ENCODE data around the gene COL6A1.

COL6A1 gene

DNA sequence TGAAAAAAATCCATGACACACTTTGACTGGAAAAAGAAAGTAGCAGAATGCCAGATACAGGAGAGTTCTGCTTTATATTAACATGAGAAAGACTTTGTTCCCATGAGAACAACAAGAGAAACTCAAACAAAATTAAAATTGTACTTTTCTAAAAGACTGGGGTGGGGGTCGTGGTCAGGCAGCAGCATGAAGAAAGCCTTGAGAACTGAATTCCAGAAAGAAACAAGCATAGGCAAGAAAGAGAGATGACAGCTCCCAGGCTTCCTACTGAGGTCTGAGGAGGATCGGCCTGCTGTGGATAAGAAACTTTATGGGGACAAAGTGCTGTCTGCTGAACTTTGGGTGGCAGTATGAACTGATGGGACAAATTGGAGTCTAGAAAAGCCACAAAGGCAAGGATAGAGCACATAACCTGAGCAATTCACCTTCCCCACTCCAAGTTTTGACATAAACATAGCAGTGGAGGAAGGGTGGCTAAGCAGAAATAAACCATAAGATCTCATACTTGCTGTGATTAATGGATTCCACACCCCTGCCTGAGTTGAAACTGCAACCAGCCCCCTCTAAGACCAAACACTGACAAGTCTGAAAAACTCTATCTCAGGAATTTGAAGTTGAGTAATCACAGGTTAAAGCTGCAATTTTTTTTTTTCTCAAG, 43.7 kb downstream of the COL6A1 start:
- DNase-seq (ENCODE audit: low read depth in 4 of 4, low spot score in 1 of 4), result no peak

DNA sequence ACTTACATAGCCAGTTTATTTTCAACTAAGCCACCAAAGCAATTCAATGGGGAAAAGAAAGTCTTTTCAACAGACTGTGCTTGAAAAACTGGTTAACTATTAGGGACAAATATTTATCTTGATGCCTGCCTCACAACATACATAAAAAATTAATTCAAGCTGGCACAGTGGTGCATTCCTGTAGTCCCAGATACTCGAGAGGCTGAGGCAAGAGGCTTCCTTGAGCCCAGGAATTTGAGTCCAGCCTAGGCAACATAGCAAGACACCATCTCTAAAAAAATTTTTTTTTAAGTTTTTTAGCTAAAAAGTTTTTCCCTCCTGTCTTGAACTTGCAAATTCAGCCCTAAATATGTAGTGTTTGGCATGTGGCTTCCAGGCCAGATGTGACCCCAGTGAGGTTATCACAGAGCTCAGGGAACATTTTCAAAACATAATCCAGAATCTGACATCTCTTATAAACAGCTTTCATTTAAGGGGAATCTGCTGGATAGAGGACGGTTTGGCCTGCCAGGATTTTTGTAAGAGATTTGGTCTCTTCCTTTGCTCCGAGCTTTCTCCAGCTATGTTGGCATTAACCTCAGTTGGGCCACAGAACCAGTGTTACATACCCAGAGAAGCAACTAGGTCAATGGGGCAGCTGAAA, 46.4 kb downstream of the COL6A1 start:
- DNase-seq (ENCODE audit: low read depth in 4 of 4, low spot score in 1 of 4), result no peak

DNA sequence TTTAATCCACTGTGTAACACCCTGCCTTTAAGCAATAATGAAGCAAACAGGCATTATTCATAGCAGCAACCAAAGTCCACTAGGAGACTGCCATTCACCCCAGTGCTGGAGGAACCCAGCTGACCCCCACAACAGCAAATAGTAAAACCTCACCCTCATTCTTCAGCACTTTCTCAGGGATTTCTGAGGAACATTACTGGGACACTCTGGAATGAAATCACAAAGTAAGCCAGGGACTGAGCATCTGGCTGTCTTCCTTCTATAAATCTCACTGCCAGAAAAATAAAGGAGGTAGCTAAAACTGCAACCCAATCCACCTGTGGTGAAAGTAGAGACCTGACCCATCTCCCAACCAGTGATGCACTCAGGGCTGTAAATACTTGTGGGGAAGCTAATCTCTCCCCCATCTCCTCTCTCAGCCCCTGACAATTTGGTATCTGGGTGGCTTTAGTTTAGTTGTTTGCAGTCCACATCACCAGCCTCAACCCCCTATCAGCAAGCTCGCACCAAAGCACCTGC, 47.1 kb downstream of the COL6A1 start:
- DNase-seq (ENCODE audit: low read depth in 4 of 4, low spot score in 1 of 4), result no peak

DNA sequence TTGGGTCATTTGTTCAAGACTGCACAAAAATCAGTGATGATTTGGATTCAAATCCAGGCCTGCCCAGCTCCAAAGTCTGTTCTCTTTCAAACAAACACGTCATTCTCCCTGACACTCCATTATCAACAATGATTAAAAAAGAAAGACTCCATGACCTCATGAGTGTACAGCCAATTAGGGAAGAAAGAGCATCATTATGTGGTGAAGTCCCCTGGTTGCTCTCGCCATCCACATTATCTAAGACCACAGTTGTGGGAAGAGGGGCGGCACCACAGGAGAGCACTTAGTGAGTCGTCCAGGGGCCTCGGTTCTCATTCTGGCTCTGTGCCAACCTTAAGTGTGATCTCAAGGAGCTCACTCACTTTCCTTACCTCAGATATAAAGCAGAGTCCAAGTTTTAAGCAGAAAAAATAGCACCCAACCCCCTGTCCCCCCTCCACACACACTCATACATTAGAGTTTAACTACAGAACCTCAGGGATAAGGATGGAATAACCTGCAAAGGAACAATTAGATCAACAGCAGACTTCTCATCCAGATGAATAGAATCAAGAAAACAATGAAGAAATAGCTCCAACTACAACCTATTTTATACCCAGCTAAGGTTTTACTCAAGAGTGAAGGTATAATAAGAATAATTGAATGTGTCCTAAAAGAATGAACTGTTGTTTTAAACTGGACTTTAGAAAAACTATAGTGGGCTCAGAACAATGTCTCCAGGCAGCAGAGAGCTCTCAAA, 47.8 kb downstream of the COL6A1 start:
- DNase-seq (ENCODE audit: low read depth in 4 of 4, low spot score in 1 of 4), result no peak

DNA sequence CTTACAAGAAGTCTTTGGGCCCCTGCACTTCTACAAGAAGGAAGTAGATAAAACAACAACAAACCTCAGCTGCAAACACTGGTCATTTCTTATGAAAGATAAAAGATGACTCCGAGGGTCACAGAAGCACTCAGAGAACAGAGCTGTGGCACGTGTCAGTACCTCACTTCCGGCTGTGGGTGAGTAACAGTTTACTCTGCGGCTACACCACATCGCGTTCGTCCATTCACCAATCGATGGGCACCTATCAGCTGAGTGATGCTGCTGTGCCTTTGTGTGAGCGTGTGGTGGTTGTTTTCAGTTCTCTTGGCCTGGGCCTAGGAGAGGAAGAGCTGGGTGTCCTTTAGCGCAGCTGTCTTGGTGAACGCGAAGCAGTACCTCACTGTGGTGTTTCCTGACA, 49.9 kb downstream of the COL6A1 start:
- no peak for DNase-seq (ENCODE audit: low read depth in 4 of 4, low spot score in 1 of 4)

DNA sequence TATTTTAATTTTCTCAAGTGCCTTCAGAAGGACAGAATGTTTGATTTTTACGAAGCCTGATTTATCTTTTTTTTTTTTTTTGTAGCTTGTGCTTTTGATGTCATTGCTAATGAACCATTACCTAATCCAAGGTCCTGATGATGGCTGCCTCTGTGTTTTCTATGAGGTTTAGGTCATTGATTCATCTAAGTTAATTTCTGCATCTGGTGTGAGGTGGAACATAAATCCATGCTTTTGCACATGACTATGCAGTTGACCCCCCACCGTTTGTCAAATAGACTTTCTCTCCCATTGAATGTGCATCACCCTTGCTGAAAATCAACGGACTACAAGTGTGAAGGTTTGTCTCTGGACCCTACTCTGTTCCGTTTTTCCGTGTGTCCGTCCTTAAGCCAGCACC, 50.5 kb downstream of the COL6A1 start:
- DNase-seq (ENCODE audit: low read depth in 4 of 4, low spot score in 1 of 4), result no peak

DNA sequence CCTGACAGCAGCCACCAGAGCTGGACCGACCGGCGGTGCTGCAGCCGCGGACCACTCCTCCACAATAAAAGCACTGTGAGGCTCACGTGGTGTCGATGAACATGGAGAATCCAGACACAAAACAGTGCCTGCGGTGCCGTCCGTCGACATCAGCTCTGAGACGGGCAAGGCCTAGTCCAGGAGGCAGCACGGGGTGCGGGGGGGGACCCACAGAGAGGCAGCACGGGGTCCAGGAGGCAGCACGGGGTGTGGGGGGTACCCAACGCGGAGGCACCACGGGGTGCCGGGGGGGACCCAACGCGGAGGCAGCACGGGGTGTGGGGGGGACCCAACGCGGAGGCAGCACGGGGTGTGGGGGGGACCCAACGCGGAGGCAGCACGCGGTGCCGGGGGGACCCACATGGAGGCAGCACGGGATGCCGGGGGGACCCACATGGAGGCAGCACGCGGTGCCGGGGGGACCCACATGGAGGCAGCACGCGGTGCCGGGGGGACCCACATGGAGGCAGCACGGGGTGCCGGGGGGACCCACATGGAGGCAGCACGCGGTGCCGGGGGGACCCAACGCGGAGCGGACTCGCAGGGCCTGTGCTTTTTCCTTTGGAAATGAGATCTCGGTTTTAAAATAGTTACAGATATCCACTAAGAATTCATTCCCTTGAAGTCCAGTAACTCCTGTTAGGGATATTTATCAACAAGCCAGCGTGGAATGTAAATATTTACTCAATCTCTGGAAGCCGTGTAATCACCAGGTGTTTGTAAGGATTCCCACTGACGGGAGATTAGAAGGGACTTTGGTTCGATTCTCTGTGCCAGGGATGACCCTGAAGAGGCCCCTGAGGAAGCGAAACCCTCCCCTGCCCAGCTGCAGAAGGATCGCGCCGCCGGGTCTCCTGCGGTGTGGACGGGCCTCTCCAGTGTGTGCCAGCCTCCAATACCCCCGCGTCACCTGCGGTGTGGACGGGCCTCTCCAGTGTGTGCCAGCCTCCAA, 52.1 kb downstream of the COL6A1 start:
- no peak for DNase-seq (ENCODE audit: low read depth in 4 of 4, low spot score in 1 of 4)

DNA sequence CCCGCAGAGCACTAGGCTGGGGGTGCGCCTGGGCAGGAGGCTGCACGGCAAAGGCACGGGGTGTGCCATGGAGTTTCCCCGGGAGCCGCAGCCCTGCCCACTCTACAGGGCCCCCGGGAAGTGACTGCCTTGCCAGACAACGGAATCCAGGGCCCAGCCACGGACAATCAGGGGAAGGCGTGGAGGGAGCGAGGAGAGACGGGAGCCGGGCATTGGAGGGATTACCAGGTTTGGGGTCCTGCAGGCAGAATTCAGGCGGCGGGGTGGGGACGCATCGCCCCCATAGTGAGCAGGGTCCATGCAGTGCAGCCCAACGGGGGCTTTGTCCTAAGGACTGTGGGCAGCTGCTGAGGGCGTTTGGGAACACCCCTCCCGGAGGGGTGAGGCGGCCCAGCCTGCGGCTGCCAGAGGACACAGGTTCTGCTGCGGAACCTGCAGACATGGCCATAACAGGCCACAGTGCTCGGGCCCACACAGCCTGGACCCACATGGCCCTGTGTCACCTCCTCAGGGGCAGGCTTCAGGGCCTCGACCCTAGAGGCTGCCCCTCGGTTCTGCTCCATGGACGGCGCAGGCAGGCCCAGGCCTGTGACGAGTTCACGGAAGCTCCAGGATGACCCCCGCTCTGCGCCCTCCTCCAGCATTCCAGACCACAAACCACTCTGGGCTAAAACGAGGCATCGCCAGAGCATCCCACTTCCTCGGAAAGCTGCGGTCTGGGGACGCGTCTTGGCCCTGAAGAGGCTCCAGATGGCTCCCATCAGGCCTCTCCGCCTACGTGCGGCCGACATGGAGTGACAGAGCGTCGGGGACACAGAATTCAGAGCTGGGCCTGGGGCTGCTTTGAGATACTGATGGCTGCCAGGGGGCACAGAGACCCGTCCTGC, 54.5 kb downstream of the COL6A1 start:
- no peak for DNase-seq (ENCODE audit: low read depth in 4 of 4, low spot score in 1 of 4)

DNA sequence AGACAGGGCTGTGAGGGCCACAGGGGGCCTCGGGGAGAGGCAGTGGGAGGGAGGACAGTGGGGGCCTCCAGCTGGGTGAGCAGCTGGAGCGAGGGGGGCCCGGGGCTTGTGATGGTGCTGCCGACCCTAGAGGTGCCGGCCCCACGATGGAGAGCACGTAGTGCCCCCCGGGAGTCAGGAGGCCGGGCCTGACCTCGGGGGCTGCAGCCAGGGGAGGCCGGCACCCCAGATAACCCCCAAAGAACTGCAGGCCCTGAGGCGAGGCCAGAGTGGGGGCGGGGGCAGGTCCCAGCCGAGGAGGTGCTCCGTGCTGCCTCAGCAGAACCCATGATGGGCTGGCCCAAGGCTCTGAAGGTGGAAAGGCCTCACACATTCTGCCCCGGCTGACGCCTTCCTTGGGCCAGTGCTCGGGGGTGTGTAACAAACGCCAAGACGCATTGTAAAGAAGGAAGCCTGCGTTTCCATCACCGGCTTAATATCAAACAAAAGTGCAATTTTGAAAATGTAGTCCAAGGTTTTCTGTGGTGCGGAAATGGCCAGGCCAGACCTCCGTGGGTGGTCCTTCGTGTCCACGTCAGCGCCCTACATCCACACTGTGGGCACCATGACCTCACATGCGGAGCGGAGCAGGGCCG, 55.2 kb downstream of the COL6A1 start:
- no peak for DNase-seq (ENCODE audit: low read depth in 4 of 4, low spot score in 1 of 4)

DNA sequence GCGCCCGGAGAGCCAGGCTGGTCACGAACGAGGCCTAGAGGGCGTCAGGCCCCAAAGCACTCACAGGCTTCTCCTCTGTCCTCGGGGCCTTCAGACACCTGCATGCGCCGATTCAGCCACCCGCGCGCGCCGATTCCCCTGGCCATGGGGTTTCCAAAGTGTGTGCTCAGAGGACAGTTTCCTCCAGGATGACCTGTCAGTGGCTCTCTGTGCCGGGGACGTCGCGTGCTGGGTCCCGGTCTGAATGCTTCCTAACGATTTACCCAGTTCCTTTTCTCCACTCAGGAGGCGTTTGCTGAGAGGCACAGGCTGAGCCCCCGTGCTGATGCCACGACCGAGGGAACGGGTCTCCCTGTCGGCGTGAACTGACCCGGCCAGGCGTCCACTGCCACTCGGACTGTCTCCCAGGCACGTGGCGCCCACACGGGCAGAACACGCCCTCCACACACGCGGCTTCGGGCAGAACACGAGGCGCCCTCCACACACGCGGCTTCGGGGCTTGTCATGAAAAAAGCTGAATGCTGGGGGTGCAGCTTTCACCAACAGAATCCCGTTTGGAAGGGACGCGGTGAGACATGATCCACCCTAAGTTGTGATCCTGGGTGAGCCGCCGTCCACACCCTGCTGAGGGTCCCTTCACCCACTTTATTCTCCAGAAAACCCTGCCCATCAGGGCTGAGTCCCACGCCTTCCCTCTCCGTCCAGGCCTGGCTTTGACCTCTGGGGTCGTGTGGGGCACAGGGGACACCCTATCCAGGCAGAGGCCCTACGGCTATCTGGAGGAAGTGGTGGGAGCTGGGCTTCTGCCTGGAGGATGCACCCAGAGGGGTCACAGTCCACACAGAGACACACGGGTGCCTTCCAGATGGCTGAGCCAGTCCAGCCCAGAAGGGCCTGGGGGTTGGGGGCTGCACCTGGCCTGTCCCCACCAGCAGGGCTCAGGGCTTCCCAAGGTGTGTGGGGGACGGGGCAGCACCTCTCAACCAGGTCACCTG, 56.1 kb downstream of the COL6A1 start:
- DNase-seq (ENCODE audit: low read depth in 4 of 4, low spot score in 1 of 4), result no peak

DNA sequence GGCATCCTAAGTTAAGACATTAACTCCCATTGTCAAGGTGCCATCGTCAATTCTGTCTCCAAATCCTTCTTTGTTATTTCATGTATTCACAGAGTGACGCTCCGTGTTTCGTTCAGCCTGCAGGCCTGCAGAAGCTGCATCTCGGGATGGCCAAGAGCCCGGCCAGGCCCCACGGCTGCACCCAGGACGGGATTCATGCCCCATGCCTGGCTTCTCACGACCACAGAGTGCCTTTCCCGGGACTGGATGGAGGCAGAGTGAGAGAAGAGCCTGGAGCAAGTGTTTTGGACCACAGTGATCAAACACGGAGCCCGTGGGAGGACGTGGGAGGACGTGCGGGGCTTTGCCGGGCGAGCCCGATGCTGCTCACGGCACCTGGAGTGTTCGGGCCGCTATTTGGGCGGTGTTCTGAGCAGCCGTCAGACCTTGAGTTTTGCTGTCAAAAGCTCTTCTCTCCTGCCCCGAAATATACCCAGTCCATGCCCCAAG, 56.8 kb downstream of the COL6A1 start:
- DNase-seq (ENCODE audit: low read depth in 4 of 4, low spot score in 1 of 4), result no peak

DNA sequence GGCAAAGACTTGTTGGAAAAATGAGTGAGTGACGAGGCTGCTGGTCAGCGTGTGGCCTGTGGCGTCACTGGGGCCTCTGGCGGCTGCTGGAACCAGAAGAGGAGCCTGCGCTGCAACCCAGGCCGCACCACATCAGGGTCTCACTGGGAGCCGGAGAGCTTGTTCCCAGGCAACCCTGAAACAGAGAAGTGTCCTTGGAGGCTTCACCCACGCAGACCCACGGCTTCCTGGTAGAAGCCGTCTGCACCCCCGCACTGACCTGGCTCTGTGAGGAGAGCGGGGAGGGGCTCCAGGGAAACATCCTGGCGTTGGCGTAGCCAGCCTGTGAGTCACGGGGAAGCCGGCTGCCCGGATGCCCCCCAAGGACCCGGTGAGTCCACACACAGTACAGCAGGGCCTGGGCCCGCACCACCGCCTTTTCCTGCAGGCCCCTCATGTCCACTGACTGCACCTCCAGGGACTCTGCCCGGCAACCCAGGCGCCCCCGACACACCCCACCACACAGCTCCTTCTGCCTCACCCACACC, 57.4 kb downstream of the COL6A1 start:
- no peak for DNase-seq (ENCODE audit: low read depth in 4 of 4, low spot score in 1 of 4)

DNA sequence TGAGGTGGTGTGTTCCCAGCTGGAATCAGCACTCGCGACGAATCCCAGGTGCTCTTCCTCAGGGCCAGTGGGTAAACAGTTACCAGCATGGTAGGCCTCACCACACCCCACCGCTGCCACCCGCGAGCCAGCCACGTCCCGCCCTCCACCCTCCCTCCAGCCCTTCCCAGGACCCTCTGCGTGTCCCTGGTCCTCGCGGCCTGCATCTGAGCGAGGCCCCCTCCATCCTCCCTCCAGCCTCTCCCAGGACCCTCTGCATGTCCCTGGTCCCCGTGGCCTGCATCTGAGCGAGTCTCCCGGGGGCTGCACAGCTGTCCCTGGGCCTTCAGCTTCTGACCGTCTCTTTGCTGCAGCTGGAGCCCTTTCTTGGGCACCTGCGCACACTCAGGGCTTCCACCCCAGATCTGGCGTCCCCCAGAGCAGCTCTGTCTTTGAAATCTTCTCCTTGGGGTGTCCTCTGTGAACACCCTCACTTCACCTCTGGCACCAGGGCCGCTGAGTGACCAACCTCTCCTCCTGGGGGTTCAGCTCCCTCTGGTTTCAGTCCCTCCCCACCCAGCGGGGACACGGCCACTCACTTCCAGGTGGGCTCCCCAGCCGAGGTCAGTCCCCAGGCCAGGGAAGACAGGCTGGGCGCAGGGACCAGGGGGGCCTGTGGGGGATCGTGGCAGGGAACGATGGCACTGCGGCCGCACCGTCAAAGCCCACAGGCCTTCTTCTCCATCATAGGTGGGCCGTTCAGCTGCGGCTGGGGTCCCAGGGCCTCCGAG, 58.5 kb downstream of the COL6A1 start:
- DNase-seq (ENCODE audit: low read depth in 4 of 4, low spot score in 1 of 4), result no peak

DNA sequence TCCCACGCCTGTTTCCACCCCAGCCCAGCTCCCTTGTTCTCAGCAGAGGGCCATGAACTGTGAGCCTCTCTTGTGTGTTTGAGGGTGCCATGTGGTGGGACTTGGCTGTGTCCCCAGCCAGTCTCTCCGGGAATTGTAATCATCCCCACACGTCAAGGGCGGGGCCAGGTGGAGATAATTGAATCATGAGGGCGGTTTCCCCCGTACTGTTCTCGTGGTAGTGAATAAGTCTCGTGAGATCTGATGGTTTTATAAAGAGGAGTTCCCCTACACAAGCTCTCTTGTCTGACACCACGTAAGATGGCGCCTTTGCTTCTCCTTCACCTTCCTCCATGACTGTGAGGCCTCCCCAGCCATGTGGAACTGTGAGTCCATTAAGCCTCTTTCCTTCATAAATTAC, 59.1 kb downstream of the COL6A1 start:
- no peak for DNase-seq (ENCODE audit: low read depth in 4 of 4, low spot score in 1 of 4)

DNA sequence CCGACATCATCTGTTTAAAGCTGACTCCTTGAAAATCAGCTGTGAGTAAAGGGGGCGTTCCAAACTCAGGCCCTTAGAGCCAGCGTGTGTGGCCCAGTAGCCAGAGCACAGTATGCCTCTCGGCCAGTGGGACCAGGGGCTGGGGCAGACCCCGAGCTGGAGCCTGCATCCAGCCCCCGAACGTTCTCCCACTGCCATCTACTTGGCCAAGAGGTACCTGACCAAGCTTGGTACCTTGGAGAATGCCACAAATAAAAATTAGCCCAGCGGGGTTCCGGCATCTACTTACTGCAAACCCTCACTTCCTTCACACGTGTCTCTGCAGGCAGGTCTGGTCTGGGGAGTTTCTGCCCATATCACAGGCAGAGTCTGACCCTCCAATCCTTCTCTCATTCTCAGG, 59.6 kb downstream of the COL6A1 start:
- DNase-seq (ENCODE audit: low read depth in 4 of 4, low spot score in 1 of 4), result no peak

DNA sequence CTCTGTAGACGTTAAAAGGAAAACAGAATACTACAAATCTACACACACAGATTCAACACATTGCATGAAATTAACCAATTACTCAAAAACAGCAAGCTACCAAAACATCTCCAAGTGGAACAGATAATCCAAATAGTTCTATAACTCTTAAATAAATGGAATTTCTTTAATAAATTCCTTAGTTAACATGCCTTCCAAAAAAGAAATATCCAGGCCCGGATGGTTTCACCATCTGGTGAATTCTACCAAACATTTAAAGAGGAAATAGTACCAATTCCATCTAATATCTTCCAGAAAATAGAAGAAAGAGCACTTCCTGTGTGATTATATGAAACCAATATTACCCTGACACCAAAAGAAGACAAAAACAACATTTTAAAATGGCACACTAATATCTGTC, 63.6 kb downstream of the COL6A1 start:
- DNase-seq (ENCODE audit: low read depth in 4 of 4, low spot score in 1 of 4), result no peak

DNA sequence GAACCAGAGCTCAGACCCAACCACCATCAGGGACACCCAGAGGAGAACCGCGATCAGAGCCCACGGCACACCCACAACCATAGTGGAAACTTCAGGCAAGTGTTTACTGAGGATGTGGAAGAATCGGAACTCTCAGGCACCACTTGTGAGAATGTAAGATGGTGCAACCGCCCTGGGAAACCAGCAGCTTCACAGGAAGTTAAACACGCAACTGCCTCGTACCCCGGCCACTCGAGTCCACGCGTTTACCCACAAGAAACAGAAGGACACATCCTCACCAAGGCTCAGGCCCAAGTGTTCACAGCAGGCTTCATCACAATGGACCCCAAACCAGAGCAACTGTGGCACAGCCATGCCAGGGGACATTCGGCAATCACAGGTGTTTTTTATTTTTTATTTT, 64.9 kb downstream of the COL6A1 start:
- no peak for DNase-seq (ENCODE audit: low read depth in 4 of 4, low spot score in 1 of 4)

Data from stimulated activated CD4-positive, alpha-beta T cell treated with anti-CD3 and anti-CD28 coated beads, Interleukin-1b, Interleukin-23, amount 100 ng/mL, for 24 hours (primary cell).